ENCODE data around the gene HNF1B. TPM values are rescaled to one million over a fixed set of nuclear protein-coding genes. Genes with fewer than 3 reads are reported as not detected.
A peak's percentile ranks its signal among the peaks of the same experiment; 100 is the strongest.

HNF1B gene
- total RNA-seq, 6 experiments from 2014 or later = 5.2 to 7.0 (median 5.7) TPM

GRCh38 chr17:37650419-37651003, 94.3 kb downstream of the HNF1B start:
- TF ChIP-seq CTCF (IDR thresholded peaks at IDR 0.05) = peak; percentile 46 to 62 (median 53)
- no peak for TF ChIP-seq POLR2A (IDR thresholded peaks at IDR 0.05)
- Histone ChIP-seq H3K9me3 (no peaks in the 10 kb centered on the region), H3K4me3 (no peak overlapping the region), H3K27ac (no peak overlapping the region), H3K27me3 (no peaks in the 10 kb centered on the region), H3K4me1 (no peaks in the 10 kb centered on the region), H3K36me3 (no peaks in the 10 kb centered on the region)
- DNase-seq = peak in 1 of 3 donors; percentile 52
- intact Hi-C loops (cut with DNase I) = loop anchor here in 1 of 2 donors (10.0 kb wide), 1 partner anchor 124 kb away; no protein-coding TSS in a partner anchor
- 15% methylated on average over 6 of the region's 6 CpGs for WGBS (ENCODE audit: insufficient coverage, low coverage, low lambda C conversion rate, missing lambda C conversion rate)
- peak; percentile 89 to 92 (median 92) for ATAC-seq

DNA sequence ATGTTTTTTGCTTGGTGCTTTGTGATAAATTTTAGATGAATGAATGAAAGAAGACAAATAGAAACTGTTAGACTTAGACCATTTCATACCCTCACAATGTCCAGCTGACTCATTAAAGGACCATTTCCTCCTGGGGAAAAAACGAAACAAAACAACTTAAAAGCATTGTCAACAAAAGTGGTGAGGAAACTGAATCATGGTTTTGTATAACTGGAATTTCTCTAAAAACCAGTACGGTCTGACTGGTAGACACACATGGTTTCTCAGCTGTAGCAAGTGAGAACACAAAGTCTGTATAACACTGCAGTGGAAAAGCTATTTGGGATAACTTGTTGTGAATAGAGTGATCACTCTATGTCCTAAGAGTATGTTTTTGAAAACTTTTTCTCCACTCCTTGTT, 96.3 kb downstream of the HNF1B start:
- Histone ChIP-seq H3K27ac (no peak overlapping the region), H3K4me1 (peaks cover 0 to 4% (median 2%) of the 10 kb centered on the region in 4 donors)
- 15% methylated on average over 2 of the region's 2 CpGs for WGBS (ENCODE audit: insufficient coverage, low coverage, low lambda C conversion rate, missing lambda C conversion rate)

GRCh38 chr17:37647856-37648255, 97.0 kb downstream of the HNF1B start:
- Histone ChIP-seq H3K36me3 (no peaks in the 10 kb centered on the region), H3K4me3 (no peak overlapping the region), H3K27me3 (no peaks in the 10 kb centered on the region), H3K27ac (no peak overlapping the region), H3K4me1 (peaks cover 0 to 4% (median 2%) of the 10 kb centered on the region in 4 donors), H3K9me3 (no peaks in the 10 kb centered on the region)
- ATAC-seq = no peak
- DNase-seq = no peak
- intact Hi-C loops (cut with DNase I) = no loop called here
- TF ChIP-seq POLR2A (IDR thresholded peaks at IDR 0.05) (no peak), CTCF (IDR thresholded peaks at IDR 0.05) (no peak)
- 72% methylated on average over 1 of the region's 1 CpG for WGBS (ENCODE audit: insufficient coverage, low coverage, low lambda C conversion rate, missing lambda C conversion rate)

More for the DNA sequence above, 96.3 kb downstream of the HNF1B start:
- Histone ChIP-seq H3K4me3 (no peak overlapping the region), H3K27me3 (no peaks in the 10 kb centered on the region), H3K36me3 (no peaks in the 10 kb centered on the region), H3K9me3 (no peaks in the 10 kb centered on the region)
- ATAC-seq (peak in 2 of 4 donors; percentile 24 to 40), DNase-seq (no peak)
- intact Hi-C loops (cut with DNase I) = no loop called here
- TF ChIP-seq POLR2A (IDR thresholded peaks at IDR 0.05) (no peak), CTCF (IDR thresholded peaks at IDR 0.05) (no peak)

DNA sequence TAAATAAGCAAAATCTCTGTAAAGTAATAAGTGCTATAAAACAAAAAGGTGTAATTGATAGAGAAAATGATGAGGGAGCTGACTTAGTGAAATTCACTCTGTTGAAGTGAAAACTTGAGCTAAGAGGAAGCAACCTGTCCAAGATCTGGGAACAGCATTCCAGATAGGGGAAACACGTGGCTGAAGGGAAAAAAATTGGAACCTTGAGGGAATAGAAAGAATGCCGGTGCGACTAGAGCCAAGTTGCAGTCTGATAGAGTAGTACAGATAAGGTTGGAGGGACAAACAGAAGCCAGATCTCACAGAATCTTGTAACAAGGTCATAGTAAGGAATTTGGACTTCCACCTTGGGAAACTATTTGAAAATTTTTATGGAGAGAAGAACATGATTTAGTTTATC, 101.0 kb downstream of the HNF1B start:
- H3K4me3 ChIP-seq = peak overlapping the region in 1 of 3 donors; percentile 82
- TF ChIP-seq POLR2A (IDR thresholded peaks at IDR 0.05) (no peak), CTCF (IDR thresholded peaks at IDR 0.05) (no peak)
- H3K27ac ChIP-seq = peak overlapping the region in 1 of 3 donors; percentile 75
- ATAC-seq (no peak), DNase-seq (no peak)
- H3K4me1 ChIP-seq = peaks cover 0 to 15% (median 7%) of the 10 kb centered on the region in 4 donors
- H3K27me3 ChIP-seq = no peaks in the 10 kb centered on the region
- no peaks in the 10 kb centered on the region for H3K9me3 ChIP-seq
- peaks cover 0 to 19% (median 0%) of the 10 kb centered on the region in 4 donors for H3K36me3 ChIP-seq
- intact Hi-C loops (cut with DNase I) = no loop called here
- WGBS (ENCODE audit: insufficient coverage, low coverage, low lambda C conversion rate, missing lambda C conversion rate) = 0% methylated on average over 3 of the region's 3 CpGs

Data from right lobe of liver (tissue), 6 donors.